Measurements from ENCODE around the gene COPZ1.

Gene COPZ1

DNA sequence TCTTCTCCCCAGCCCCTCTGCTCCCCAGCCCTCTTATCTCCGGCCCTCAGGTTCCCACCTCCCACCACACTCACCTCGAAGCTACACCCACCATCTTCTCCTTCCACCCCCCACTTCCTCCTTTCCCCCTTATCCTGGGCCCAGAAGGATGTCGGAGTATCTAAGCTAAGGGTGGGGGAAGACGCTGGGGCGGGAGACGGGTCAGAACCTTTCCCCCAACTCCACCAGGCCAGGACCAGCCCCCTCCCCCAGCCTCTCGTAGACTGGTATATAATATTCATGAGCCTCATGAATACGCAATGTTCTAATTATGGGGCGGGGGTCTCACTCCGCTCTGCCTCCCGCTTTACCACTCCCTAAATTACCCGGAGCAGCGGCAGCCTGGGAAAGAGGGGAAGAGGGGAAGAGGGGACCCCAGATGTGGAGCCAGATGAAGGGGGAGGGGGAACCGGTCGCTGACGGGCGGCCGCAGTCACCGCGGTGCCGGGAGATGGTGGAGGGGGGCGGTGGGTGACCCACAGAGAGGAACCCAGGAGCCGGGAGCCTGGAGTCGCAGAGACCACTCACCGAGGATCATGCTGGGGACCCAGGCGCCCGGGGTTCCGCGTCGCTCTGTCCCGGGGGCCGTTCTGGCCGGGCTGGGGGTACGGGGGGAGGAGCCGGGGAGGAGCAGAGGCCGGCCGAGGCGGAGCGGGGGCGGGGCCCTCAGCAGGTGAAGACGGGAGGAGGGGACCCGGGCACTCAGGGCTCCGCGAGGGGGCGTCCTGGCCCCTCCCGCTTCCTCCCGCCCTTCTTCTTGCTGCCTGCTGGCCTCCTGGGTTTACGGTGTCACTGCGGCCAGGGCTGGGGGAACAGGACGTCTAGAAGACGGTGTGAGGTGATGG is 66.0 kb downstream of the COPZ1 start:
- DNase-seq (ENCODE audit: insufficient read length, low spot score) (peak; percentile 70), FAIRE-seq (no peak)

DNA sequence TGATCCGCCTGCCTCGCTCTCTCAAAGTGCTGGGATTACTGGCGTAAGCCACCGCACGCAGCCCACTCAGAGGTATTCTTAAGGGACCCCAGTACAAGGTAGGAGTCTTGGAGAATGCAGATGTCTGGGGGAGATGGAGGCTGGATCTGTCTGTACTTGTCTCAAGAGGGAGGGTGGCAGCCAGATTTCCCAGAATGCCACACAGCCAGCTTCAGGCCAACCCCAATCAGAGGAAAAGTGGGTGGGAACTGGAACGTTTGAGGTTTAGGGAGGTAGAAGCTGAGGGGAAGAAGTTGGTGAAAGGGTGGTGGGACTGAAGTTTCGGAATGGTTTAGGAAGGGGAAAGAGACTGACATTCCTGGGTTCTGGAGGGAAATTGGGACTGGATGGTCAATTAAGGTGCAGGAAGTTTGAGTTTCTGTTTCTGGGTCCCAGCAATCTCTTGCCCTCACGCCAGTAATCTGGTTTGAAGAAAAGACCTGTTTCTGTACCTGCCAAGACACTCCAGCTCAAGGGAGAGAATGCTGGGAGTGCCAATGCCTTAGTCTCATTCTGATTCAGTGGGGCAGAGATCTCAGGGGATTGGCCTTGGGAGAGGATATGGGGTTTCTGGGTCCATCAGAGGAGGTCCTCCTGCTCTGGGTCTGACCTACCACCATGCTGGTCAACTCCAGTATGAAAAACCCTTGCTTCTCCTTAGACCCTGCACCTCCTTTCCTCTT is 67.7 kb downstream of the COPZ1 start:
- DNase-seq (ENCODE audit: insufficient read length, low spot score) (no peak), FAIRE-seq (no peak)

DNA sequence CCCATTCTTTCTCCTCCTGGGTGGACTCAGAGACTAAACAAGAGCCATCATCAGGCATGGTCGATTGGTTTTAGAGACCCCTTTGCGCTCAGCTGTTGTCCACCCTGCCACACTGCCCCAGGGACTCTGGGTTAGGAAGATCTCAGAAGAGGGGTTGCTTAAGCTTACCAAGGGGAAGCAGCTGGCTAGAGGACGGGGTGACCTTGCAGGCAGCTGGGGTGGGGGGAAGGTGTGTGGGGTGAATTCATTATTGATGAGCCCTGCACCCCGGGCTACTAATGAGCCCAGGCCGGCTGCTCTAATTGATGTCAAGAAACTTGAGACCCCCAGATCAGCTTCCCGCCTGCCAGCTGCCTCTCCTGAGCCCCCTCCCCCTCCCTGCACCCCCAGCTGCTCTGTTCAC is 68.3 kb downstream of the COPZ1 start:
- no peak for FAIRE-seq

DNA sequence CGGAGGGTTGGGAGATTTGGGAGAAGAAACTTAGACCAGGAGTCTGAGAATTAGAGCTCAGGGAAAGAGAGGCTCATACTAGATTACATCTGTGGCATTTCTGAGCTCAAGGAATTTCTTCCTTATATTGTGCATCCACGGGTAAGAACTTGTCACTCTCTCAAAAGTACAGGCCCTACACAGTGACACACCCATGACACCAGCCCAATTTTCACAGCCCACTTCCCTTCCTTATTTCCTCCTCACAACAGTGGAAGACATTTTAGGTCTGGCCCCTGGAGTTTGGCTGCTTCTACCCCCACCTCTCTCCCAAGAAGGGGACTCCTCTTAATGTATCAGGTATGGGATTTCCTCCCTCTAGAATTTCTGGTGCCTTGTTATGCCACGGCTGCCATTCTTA is 68.8 kb downstream of the COPZ1 start:
- FAIRE-seq = no peak
- no peak for DNase-seq (ENCODE audit: insufficient read length, low spot score)

More for the DNA sequence above, 68.3 kb downstream of the COPZ1 start:
- no peak for DNase-seq (ENCODE audit: insufficient read length, low spot score)

DNA sequence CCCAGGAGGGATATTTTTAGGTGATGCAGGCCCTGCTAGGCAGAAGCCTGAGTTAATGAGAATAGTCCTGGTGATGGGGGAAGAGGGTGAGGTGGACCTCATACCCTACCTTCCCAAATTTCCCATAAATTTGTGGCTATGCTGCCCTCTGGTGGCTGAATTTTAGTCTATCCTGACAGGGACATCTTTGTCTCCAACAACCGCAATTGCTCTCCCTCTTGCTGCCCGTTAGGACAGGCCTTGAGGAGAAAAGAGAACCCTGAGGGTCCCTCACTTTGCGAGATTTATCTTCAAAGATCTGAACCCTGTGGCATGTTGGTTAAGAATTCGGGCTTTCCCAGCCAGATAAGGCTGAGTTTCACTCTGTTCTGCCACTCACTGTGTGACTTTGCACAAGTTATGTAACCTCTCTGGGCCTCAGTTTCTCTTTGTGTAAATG is 69.4 kb downstream of the COPZ1 start:
- DNase-seq (ENCODE audit: insufficient read length, low spot score) = no peak
- FAIRE-seq = peak; percentile 35

DNA sequence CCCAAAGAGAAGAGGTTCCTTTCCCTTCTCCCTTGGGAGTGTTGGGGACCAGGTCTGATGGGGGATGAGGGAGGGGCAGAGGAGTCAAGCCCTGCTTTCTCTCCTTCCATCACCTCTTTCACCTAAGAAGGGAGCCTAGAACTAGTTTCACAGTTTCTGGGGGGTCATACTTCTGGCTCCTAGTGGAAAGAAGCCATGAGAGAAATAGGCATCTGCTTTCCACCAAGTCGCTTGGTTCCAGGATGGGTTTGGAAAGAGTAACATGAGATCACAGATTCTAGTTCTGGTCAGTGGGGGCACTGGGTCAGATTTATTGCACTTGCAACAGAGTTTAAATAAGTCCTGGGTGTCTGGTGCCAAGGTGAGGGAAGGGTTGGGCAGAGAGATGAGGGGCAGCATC is 70.1 kb downstream of the COPZ1 start:
- FAIRE-seq (no peak), DNase-seq (ENCODE audit: insufficient read length, low spot score) (no peak)

DNA sequence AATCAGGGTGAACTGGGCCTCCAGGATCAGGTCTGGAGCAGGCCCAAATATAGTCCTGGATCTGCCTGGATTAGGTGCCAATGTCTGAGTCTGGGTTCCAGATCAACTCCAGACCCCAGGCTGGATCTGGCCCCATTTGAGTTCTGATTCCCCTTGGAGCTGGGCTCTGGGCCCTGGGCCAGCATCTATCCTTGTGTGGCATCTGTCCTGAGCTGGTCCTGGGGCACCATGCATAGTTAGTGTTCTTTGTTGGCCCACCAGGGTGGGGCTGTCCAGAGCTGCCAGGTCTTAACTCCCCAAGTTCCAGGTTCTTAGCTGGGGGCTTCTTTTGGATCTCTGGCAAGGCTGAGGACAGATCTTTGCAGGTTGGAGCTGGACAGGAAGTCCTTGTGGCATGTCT is 70.6 kb downstream of the COPZ1 start:
- no peak for FAIRE-seq

DNA sequence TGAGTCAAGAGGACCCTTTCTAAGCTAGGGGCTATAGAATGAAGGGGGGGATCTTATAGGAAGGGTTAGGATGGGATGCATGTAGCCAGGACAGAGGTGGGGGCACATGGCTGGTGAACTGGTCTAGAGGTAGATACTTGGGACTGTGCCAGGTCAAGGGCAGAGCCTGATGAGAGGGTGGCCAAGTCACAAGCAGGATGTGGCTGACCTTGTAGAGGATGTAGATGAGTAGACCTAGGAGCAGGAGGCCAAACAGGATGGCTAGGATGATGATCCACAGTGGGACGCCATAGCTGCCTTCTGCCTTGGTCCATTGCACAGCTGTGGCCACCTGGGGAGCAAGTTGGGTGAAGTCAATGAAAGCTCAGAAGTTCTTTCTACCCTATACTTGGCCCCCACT is 72.2 kb downstream of the COPZ1 start:
- FAIRE-seq (no peak), DNase-seq (ENCODE audit: insufficient read length, low spot score) (no peak)

More for the DNA sequence above, 70.6 kb downstream of the COPZ1 start:
- no peak for DNase-seq (ENCODE audit: insufficient read length, low spot score)

DNA sequence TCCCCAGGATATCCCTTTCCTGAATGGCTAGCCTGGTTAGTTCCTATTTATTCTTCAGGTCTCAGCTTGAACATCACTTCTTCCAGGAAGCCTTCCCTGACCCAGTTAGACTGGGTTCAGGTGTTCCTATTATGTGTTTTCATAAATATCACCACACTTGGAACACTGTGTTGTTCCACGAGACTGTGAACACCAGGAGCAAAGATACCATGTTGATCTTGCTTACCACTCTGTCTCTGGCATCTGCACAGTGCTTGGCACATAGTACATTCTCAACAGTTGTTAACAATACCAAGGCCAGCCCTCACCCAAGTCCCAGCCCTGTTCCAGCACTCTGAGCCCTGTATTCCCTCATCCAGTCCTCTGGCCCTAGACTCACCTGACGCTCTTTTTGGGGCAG is 73.3 kb downstream of the COPZ1 start:
- no peak for FAIRE-seq

DNA sequence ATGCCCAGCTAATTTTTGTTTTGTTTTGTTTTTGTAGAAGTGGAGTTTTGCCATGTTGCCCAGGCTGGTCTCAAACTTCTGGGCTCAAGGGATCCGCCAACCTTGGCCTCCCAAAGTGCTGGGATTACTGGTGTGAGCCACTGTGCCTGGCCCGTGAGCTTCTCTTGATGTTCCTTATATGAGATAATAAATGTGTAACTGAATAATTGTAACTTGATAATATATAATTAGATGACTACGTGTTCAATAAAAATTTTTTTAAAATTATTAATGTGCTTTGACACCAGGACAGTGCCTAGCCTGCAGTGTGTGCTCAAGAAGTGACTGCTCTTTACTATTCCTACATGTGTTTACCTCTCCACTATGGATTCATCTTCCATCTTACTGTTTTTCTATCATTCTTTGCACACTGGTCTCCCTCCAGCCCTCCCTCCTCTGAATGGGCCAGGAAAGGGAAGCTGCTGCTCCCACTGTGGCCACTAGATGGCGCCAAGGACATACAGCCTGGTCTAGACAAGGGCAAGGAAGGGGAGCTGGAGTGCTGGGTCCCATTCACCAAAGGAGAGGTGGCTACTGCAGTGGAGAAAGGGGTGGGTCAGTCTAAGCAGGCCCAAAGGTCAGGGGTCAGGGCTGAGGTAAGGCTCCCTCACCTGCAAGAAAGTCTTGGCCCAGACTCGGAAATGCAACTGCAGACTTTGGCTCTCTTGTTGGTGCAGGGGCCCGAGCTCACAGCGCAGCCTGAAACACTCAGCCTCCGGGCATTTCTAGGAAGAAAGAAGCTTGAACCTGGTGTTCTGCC is 74.3 kb downstream of the COPZ1 start:
- DNase-seq (ENCODE audit: insufficient read length, low spot score) (peak; percentile 75), FAIRE-seq (no peak)

More for the DNA sequence above, 73.3 kb downstream of the COPZ1 start:
- no peak for DNase-seq (ENCODE audit: insufficient read length, low spot score)

DNA sequence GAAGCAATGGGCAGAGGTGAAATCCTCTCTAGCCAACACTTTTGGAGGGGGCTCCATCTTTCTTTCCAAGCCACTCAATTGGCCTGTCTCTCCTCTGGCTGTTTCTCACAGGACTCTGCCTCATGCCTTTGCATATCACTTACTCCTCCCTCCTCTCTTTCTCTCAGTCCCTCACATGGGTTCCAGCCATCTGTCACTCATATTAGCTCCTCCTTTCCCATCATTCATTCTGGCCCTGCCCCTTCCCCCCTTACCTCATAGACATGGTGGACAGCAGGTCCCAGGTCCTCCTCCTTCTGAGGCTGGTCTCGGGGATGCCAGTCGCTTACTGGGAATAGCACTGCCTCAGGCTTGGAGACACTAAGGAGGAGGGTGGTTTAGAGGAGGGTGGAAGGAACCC is 76.2 kb downstream of the COPZ1 start:
- DNase-seq (ENCODE audit: insufficient read length, low spot score) = no peak
- no peak for FAIRE-seq
